ENCODE data around the gene NFAT5. TPM values are rescaled to one million over a fixed set of nuclear protein-coding genes. Genes with fewer than 3 reads are reported as not detected.

NFAT5 gene
- total RNA-seq, 2 experiments from 2014 or later, result 6.7 to 29.7 TPM

DNA sequence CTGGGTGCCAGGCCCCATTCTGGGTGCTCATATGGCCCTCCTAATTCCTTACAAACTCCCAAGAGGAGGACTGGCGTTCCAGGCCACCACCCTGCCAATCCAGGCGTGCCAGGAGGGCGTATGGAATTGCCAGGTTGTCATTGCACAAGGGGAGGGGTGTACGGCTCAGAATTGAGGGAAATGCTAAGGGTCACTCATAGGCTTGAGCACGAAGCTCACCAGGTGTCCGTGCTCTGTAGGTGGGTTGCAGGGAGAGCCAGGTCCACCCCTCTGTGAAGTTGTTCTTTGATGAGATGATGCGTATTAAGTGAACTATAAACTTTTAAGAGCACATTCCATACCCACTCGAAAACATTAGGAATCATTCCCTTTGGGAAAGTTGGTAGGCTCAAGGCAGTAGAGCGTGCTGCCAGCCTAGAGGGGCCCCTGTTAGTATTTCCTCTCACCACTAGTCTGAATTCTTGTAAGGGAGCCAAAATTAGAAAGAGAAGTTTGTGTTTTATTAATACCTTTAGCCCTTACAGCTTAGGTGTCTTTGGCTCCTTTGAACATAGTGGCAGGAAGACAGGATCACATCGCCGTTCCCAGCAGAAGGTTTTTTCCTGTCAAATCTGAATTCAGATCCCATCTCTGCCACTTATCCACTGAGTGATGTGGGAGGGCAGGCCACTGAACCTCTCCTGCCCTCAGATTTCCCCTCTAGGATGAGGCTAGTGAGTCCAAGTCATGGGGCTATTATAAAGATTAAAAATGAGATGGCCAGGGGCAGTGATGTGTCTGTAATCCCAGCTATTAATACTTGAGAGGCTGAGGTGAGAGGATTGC is 38.7 kb upstream of the NFAT5 start:
- Histone ChIP-seq H3K79me2 (ENCODE audit: insufficient read depth, low read depth, low read length) (no peaks in the 10 kb centered on the region), H3K4me2 (ENCODE audit: low read length) (no peak overlapping the region), H3K27ac (ENCODE audit: low read depth, low read length, poor library complexity, severe bottlenecking) (no peak overlapping the region), H3K36me3 (ENCODE audit: insufficient read depth, low read length) (no peaks in the 10 kb centered on the region), H3K4me3 (ENCODE audit: low read depth, low read length, poor library complexity, severe bottlenecking) (no peak overlapping the region), H2AFZ (ENCODE audit: low read length) (no peak overlapping the region), H3K4me1 (ENCODE audit: insufficient read depth, low read length, poor library complexity, severe bottlenecking) (peaks cover 13% of the 10 kb centered on the region), H4K20me1 (ENCODE audit: insufficient read depth, low read length) (no peaks in the 10 kb centered on the region), H3K9me3 (ENCODE audit: low read length) (peaks cover 12% of the 10 kb centered on the region; the same call in 1 of the 2 replicates), H3K9me2 (ENCODE audit: insufficient read depth, low read length) (no peaks in the 10 kb centered on the region)
- POLR2A ChIA-PET, result interaction anchor here (0.6 kb wide), 1 partner anchor 691 kb away, joined by 4 read pairs; no protein-coding TSS in a partner anchor
- intact Hi-C loops (cut with micrococcal nuclease; ENCODE audit: unreplicated experiment), result no loop called here
- TF ChIP-seq EZH2phosphoT487 (IDR thresholded peaks at IDR 0.05; ENCODE audit: borderline replicate concordance, low read depth, low read length), result no peak
- TF ChIP-seq, protein P1, sequence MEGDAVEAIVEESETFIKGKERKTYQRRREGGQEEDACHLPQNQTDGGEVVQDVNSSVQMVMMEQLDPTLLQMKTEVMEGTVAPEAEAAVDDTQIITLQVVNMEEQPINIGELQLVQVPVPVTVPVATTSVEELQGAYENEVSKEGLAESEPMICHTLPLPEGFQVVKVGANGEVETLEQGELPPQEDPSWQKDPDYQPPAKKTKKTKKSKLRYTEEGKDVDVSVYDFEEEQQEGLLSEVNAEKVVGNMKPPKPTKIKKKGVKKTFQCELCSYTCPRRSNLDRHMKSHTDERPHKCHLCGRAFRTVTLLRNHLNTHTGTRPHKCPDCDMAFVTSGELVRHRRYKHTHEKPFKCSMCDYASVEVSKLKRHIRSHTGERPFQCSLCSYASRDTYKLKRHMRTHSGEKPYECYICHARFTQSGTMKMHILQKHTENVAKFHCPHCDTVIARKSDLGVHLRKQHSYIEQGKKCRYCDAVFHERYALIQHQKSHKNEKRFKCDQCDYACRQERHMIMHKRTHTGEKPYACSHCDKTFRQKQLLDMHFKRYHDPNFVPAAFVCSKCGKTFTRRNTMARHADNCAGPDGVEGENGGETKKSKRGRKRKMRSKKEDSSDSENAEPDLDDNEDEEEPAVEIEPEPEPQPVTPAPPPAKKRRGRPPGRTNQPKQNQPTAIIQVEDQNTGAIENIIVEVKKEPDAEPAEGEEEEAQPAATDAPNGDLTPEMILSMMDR (conservative IDR thresholded peaks at IDR 0.05; ENCODE audit: low read length), result no peak
- CTCF ChIA-PET (ENCODE audit: unreplicated experiment), result no interaction called here
- no peak for DNase-seq (ENCODE audit: low spot score)
- no TSS peak for BruUV-seq (replicated peaks)

DNA sequence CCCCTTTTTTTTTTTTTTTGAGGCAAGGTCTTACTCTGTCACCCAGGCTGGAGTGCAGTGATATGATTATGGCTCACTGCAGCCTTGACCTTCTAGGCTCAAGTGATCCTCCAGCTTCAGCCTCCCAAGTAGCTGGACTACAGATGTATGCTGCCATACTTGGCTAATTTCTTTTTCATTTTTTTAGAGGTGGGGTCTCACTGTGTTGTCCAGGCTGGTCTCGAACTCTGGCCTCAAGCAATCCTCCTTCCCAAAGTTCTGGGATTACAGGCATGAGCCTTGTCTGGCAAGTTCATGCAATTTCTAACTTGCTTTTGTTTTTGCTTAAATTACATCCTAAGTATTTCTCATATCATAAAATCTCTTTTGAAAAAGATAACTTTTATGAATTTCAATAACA is 33.8 kb upstream of the NFAT5 start:
- CTCF ChIA-PET (ENCODE audit: unreplicated experiment), result no interaction called here
- no TSS peak for BruUV-seq (replicated peaks)
- no peak for TF ChIP-seq EZH2phosphoT487 (IDR thresholded peaks at IDR 0.05; ENCODE audit: borderline replicate concordance, low read depth, low read length)
- TF ChIP-seq, protein P1 (conservative IDR thresholded peaks at IDR 0.05; ENCODE audit: low read length), result no peak

More for the DNA sequence above, 33.8 kb upstream of the NFAT5 start:
- Histone ChIP-seq H3K36me3 (ENCODE audit: insufficient read depth, low read length) (no peaks in the 10 kb centered on the region), H2AFZ (ENCODE audit: low read length) (no peak overlapping the region), H3K9me2 (ENCODE audit: insufficient read depth, low read length) (no peaks in the 10 kb centered on the region), H3K4me3 (ENCODE audit: low read depth, low read length, poor library complexity, severe bottlenecking) (no peak overlapping the region), H3K4me2 (ENCODE audit: low read length) (no peak overlapping the region), H3K4me1 (ENCODE audit: insufficient read depth, low read length, poor library complexity, severe bottlenecking) (peaks cover 8% of the 10 kb centered on the region), H3K79me2 (ENCODE audit: insufficient read depth, low read depth, low read length) (no peaks in the 10 kb centered on the region), H3K9me3 (ENCODE audit: low read length) (no peaks in the 10 kb centered on the region), H3K27ac (ENCODE audit: low read depth, low read length, poor library complexity, severe bottlenecking) (no peak overlapping the region), H4K20me1 (ENCODE audit: insufficient read depth, low read length) (no peaks in the 10 kb centered on the region)
- intact Hi-C loops (cut with micrococcal nuclease; ENCODE audit: unreplicated experiment), result no loop called here
- no peak for DNase-seq (ENCODE audit: low spot score)
- POLR2A ChIA-PET, result interaction anchor here (1.1 kb wide), 1 partner anchor 37 kb away, joined by 3 read pairs; no protein-coding TSS in a partner anchor
